Choroid plexus epithelial cell (primary cell): ENCODE measurements around the gene TMEM147.
A peak's percentile ranks its signal among the peaks of the same experiment; 100 is the strongest.

Experiments
- DNase-seq: peaks from one replicate; pipeline ENCODE4 v3.0.0-alpha.2; 2010; ENCODE audit warnings: low read depth
- H3K4me3 ChIP-seq: 2 replicates; pipeline ENCODE4 v1.5.1; 2011; ENCODE audit warnings: low read depth, mild to moderate bottlenecking, control low read depth, low read length, moderate library complexity
- TF ChIP-seq, protein P1 (sequence below): conservative IDR thresholded peaks from 2 replicates; pipeline ENCODE4 v1.5.1; 2011; ENCODE audit warnings: low read depth, mild to moderate bottlenecking, control low read depth, inconsistent platforms, low read length, moderate library complexity

The TMEM147 gene

DNA sequence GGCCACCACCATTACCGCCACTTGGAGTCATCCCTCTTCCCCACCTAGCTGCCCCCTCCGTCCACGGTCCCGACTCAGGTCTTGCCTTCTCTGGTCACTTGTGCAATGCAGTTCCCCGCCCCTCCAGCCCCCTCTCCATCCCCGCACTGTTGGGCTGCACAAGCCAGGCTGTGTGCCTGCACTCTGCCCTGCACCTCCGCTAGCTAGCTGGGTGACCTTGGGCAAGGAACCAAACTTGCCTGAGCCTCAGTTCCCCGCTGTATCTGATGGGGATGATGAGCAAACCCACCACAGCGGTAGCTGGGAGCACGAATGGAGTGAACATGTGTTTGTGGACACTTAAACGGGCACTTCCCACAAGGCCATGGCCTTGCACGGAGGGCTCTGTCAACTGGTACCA lies 5.6 kb upstream of the TMEM147 start:
- no peak overlapping the region for H3K4me3 ChIP-seq
- no peak for DNase-seq
- TF ChIP-seq, protein P1, sequence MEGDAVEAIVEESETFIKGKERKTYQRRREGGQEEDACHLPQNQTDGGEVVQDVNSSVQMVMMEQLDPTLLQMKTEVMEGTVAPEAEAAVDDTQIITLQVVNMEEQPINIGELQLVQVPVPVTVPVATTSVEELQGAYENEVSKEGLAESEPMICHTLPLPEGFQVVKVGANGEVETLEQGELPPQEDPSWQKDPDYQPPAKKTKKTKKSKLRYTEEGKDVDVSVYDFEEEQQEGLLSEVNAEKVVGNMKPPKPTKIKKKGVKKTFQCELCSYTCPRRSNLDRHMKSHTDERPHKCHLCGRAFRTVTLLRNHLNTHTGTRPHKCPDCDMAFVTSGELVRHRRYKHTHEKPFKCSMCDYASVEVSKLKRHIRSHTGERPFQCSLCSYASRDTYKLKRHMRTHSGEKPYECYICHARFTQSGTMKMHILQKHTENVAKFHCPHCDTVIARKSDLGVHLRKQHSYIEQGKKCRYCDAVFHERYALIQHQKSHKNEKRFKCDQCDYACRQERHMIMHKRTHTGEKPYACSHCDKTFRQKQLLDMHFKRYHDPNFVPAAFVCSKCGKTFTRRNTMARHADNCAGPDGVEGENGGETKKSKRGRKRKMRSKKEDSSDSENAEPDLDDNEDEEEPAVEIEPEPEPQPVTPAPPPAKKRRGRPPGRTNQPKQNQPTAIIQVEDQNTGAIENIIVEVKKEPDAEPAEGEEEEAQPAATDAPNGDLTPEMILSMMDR, result no peak

GRCh38 chr19:35540356-35540927 lies 5.0 kb upstream of the TMEM147 start:
- no peak for DNase-seq
- H3K4me3 ChIP-seq, result no peak overlapping the region
- TF ChIP-seq, protein P1, result no peak

DNA sequence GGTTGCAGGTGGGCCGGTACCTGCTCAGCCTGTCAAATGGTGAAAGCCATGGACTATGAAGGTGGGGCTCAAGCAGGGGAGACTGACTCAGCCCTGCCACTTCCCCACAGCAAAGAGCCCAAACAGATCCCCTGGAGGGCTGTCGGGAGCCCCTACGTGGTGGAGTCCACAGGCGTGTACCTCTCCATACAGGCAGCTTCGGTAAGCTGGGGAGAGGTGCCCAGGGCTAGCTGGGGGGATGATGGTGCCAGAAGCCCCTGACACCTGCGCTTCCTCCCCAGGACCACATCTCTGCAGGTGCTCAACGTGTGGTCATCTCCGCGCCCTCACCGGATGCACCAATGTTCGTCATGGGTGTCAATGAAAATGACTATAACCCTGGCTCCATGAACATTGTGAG lies 3.2 kb upstream of the TMEM147 start:
- TF ChIP-seq, protein P1, result no peak
- no peak overlapping the region for H3K4me3 ChIP-seq
- no peak for DNase-seq

GRCh38 chr19:35543280-35544109 lies 1.9 kb upstream of the TMEM147 start:
- H3K4me3 ChIP-seq, result no peak overlapping the region
- no peak for DNase-seq
- TF ChIP-seq, protein P1, result no peak

DNA sequence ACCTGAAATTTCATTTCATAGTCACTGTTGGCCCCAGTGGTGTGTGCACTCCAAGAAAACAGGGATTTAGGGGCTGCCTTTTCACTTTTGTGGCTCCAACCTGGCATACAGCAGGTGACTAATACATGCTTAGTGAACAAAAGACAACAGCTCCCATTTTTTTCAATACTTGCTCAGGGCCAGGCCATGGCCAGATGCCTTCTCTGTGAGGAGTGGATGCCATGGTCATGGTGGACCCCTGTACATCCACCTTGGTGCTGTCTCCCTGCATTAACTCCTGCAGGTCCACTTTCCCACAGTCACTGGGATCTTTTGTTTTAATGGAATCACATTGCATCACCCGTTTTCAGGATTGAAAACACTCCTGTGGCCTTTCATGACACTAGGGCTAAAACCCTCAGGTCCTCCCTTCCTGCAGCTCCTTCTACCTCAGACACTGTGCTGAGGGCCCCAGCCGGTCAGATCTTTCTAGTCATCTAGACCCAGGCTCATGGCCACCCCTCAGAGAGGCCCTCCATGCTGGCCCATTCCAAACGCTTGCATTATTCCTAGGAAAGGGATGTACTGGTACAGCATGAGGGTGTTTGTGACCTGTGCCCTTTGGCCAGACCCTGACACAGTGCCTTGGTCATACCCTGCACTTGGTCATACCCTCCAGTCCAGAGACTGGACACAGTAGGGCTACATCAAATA lies 1.2 kb upstream of the TMEM147 start:
- H3K4me3 ChIP-seq, result peak overlapping the region; percentile 92
- DNase-seq, result no peak
- TF ChIP-seq, protein P1, result no peak

GRCh38 chr19:35545855-35546381 lies 492 bp downstream of the TMEM147 start:
- peak; percentile 18 for DNase-seq
- TF ChIP-seq, protein P1, result no peak
- H3K4me3 ChIP-seq, result peak overlapping the region; percentile 92
